ENCODE measurements around the gene CREG2.

The CREG2 gene

DNA sequence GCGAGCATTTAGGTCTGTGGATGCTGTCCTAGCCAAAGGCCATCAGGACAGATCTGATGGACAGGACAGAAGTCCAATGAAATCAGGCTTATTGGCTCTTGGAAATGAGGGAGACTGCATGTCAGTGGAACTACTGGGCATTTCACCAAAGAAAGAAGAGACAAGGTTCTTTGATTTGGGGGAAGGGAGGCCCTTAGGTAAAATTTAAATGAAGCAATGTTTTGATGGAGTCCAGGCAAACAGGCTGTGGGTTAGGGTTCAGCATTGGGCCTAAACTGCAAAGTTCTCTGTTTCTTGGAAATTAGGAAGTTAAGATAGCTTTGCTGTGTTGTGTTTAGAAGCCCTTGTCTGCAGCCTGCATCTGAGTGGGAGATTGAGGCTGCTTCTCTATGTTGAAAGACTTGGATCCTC is 47.2 kb downstream of the CREG2 start:
- Histone ChIP-seq H3K27me3 (ENCODE audit: control insufficient read depth, insufficient read depth, low read length) (no peaks in the 10 kb centered on the region), H3K9me3 (ENCODE audit: control insufficient read depth, low read length) (no peaks in the 10 kb centered on the region), H3K9ac (no peak overlapping the region), H3K27ac (no peak overlapping the region), H3K4me2 (ENCODE audit: low read length) (no peak overlapping the region), H3K36me3 (ENCODE audit: control insufficient read depth, insufficient read depth, low read length) (no peaks in the 10 kb centered on the region), H2AFZ (peak overlapping the region; percentile 54), H3K79me2 (no peaks in the 10 kb centered on the region), H3K4me1 (no peaks in the 10 kb centered on the region), H3K4me3 (ENCODE audit: low read depth, low read length) (no peak overlapping the region)
- TF ChIP-seq, protein P1, sequence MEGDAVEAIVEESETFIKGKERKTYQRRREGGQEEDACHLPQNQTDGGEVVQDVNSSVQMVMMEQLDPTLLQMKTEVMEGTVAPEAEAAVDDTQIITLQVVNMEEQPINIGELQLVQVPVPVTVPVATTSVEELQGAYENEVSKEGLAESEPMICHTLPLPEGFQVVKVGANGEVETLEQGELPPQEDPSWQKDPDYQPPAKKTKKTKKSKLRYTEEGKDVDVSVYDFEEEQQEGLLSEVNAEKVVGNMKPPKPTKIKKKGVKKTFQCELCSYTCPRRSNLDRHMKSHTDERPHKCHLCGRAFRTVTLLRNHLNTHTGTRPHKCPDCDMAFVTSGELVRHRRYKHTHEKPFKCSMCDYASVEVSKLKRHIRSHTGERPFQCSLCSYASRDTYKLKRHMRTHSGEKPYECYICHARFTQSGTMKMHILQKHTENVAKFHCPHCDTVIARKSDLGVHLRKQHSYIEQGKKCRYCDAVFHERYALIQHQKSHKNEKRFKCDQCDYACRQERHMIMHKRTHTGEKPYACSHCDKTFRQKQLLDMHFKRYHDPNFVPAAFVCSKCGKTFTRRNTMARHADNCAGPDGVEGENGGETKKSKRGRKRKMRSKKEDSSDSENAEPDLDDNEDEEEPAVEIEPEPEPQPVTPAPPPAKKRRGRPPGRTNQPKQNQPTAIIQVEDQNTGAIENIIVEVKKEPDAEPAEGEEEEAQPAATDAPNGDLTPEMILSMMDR (IDR thresholded peaks at IDR 0.05): no peak

DNA sequence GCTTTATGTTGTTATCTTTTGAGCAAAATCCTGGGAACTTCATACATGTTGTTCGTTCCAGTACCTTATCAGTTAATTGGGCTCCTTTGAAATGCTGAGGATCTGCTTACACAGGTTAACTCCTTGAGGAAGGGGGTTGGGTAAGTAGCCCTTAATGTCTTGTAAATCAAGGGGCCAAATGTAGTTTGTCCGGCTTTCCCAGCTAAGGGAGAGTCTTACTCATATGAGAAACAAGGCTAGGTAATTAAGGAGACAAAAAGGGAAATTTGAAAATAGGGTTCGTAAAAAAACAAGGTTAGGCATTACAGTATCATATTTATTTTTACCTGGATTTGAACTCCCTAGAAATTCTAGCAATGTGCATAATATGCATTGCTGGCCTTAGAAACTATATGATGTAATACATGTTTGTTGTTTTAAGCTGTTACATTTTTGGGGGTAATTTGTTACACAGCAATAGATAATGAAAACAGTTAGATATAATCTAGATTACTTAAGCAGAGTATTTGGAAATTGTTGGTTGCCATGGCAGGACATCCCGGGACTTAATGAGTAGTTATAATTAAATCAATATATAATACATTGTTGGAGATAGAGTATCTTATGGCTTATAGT is 47.9 kb downstream of the CREG2 start:
- Histone ChIP-seq H3K4me3 (ENCODE audit: low read depth, low read length) (no peak overlapping the region), H3K4me2 (ENCODE audit: low read length) (no peak overlapping the region), H3K36me3 (ENCODE audit: control insufficient read depth, insufficient read depth, low read length) (no peaks in the 10 kb centered on the region), H3K9me3 (ENCODE audit: control insufficient read depth, low read length) (no peaks in the 10 kb centered on the region), H3K9ac (no peak overlapping the region), H2AFZ (no peak overlapping the region), H3K27me3 (ENCODE audit: control insufficient read depth, insufficient read depth, low read length) (no peaks in the 10 kb centered on the region), H3K4me1 (no peaks in the 10 kb centered on the region), H3K27ac (no peak overlapping the region), H3K79me2 (no peaks in the 10 kb centered on the region)
- TF ChIP-seq, protein P1 (IDR thresholded peaks at IDR 0.05): no peak

DNA sequence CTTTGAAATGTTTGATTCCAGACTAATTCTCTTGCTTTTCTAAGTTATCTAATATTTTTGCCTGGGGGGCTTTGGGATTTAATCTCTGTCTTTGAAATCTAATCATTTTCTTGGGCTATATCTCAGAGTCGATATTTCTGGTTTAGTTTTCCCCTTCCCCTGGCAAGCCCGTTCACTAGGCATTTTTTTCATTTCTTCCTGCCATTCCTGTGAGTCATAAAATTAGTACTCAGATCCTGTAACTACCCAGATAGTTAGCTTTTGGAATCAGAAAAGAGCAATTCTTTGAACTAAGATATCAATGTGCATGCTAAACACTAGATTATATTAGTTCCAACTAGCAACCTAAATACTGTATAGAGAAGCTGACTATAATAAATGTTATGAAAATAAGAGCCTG is 49.4 kb downstream of the CREG2 start:
- TF ChIP-seq, protein P1 (IDR thresholded peaks at IDR 0.05): no peak
- H3K79me2 ChIP-seq: no peaks in the 10 kb centered on the region
- no peaks in the 10 kb centered on the region for H3K4me1 ChIP-seq
- no peaks in the 10 kb centered on the region for H3K27me3 ChIP-seq (ENCODE audit: control insufficient read depth, insufficient read depth, low read length)
- no peaks in the 10 kb centered on the region for H3K9me3 ChIP-seq (ENCODE audit: control insufficient read depth, low read length)
- H3K27ac ChIP-seq: no peak overlapping the region
- no peak overlapping the region for H3K4me3 ChIP-seq (ENCODE audit: low read depth, low read length)
- H2AFZ ChIP-seq: no peak overlapping the region
- no peak overlapping the region for H3K4me2 ChIP-seq (ENCODE audit: low read length)
- no peak overlapping the region for H3K9ac ChIP-seq
- no peaks in the 10 kb centered on the region for H3K36me3 ChIP-seq (ENCODE audit: control insufficient read depth, insufficient read depth, low read length)

DNA sequence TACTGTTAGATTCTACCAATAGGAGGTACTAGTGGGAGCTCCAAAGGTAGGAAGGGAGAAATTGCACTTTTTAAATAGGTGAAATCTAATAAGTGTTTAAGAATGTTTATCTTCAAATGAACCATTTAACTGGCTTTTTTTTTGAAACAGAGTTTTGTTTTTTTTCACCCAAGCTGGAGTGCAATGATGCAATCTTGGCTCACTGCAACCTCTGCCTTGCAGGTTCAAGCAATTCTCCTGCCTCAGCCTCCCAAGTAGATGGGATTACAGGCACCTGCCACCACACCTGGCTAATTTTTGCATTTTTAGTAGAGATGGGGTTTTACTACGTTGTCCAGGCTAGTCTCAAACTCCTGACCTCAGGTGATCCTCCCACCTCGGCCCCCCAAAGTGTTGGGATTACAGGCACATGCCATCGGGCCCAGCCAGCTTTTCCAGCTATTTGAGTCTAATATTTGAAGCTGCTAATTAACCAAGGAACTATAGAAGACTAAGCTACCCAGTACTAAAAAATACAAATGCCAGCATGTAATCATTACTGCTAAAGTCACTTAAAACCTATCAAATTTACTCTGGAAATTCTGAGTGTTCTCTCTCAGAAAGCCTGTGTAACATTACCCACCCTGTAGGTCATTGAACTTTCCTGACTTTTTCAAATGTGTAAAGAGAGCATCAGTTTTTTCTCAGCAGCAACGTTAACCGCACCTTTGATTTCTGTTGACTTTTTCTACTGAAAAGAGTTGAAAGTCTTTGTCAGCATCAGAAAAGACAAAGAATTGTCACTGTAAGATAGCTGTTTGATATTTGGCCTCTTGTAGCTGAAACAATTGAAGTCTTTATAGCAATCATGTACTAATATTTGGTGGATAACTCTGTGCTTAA is 54.2 kb downstream of the CREG2 start:
- H3K4me1 ChIP-seq: peaks cover 7% of the 10 kb centered on the region
- H3K27me3 ChIP-seq (ENCODE audit: control insufficient read depth, insufficient read depth, low read length): no peaks in the 10 kb centered on the region
- H3K9ac ChIP-seq: no peak overlapping the region

More for the DNA sequence above, 54.2 kb downstream of the CREG2 start:
- Histone ChIP-seq H3K27ac (no peak overlapping the region), H3K9me3 (ENCODE audit: control insufficient read depth, low read length) (no peaks in the 10 kb centered on the region), H2AFZ (peak overlapping the region; percentile 7), H3K36me3 (ENCODE audit: control insufficient read depth, insufficient read depth, low read length) (no peaks in the 10 kb centered on the region), H3K4me3 (ENCODE audit: low read depth, low read length) (no peak overlapping the region), H3K4me2 (ENCODE audit: low read length) (no peak overlapping the region), H3K79me2 (no peaks in the 10 kb centered on the region)
- TF ChIP-seq, protein P1 (IDR thresholded peaks at IDR 0.05): no peak
